Limb (tissue), 2 donors: ENCODE data around the gene SLX1A.
"Not testable (repeated sequence)": the region's sequence is repeated elsewhere in the genome, so short reads cannot be mapped to it uniquely, and the experiment has no call there.

Experiments used
- DNase-seq, 2 donors: peaks; one replicate each; pipeline ENCODE4 v3.0.0-alpha.2; 2016; ENCODE audit errors: extremely low spot score in 2 of 2

Gene SLX1A

GRCh38 chr16:30193615-30194014 is at the start of gene SLX1A, which contains the start of gene BOLA2B:
TSS of gene SLX1A (plus strand) at chr16:30193875. CDS start at chr16:30194085, 210 bp downstream.
TSS of gene BOLA2B (minus strand) at chr16:30193666. CDS start at chr16:30193595, 71 bp downstream.
- DNase-seq = not testable (repeated sequence)

- DNase-seq = no peak
These were observed 49.7 kb upstream of the SLX1A start for GRCh38 chr16:30144017-30144416.

- no peak for DNase-seq
These were observed 48.8 kb upstream of the SLX1A start for GRCh38 chr16:30144917-30145316.

GRCh38 chr16:30145657-30146056 is 48.0 kb upstream of the SLX1A start:
- no peak for DNase-seq

- DNase-seq = no peak
These were observed 45.7 kb upstream of the SLX1A start for GRCh38 chr16:30147843-30148510.

GRCh38 chr16:30149250-30149930 is 44.3 kb upstream of the SLX1A start:
- DNase-seq = no peak

- DNase-seq = no peak
These were observed 42.6 kb upstream of the SLX1A start for GRCh38 chr16:30151091-30151490.

GRCh38 chr16:30152517-30152916 is 41.2 kb upstream of the SLX1A start:
- DNase-seq = no peak

- DNase-seq = no peak
These were observed 38.5 kb upstream of the SLX1A start for GRCh38 chr16:30155188-30155587.

GRCh38 chr16:30157214-30157613 is 36.5 kb upstream of the SLX1A start:
- DNase-seq = no peak

GRCh38 chr16:30163538-30163937 is 30.1 kb upstream of the SLX1A start:
- no peak for DNase-seq

- DNase-seq = no peak
These were observed 27.3 kb upstream of the SLX1A start for GRCh38 chr16:30166202-30166902.

- not testable (repeated sequence) for DNase-seq
These were observed 24.9 kb upstream of the SLX1A start for GRCh38 chr16:30168746-30169145.

GRCh38 chr16:30169416-30169815 is 24.3 kb upstream of the SLX1A start:
- not testable (repeated sequence) for DNase-seq

GRCh38 chr16:30170145-30170544 is 23.5 kb upstream of the SLX1A start:
- DNase-seq = not testable (repeated sequence)

GRCh38 chr16:30173054-30173453 is 20.6 kb upstream of the SLX1A start:
- DNase-seq = no peak

- DNase-seq = not testable (repeated sequence)
These were observed 16.8 kb upstream of the SLX1A start for GRCh38 chr16:30176876-30177275.

- no peak for DNase-seq
These were observed 14.5 kb upstream of the SLX1A start for GRCh38 chr16:30179195-30179594.

GRCh38 chr16:30179931-30180330 is 13.7 kb upstream of the SLX1A start:
- DNase-seq = no peak

GRCh38 chr16:30180741-30181140 is 12.9 kb upstream of the SLX1A start:
- no peak for DNase-seq

- DNase-seq = peak; percentile 76 to 87
These were observed 10.2 kb upstream of the SLX1A start, which contains the start of gene CORO1A for GRCh38 chr16:30183233-30184095. TSS of gene CORO1A (plus strand) at chr16:30183602. CDS start at chr16:30185210, 1,608 bp downstream.
